ENCODE results near the gene HDAC11. TPM values are rescaled to one million over a fixed set of nuclear protein-coding genes. Genes with fewer than 3 reads are reported as not detected.

The HDAC11 gene
- total and polyA plus RNA-seq, 10 of the 15 experiments (the other 5 are each of a cell fraction or from before 2014, with no cell fraction given), result 0.04 to 0.76 (median 0.22) TPM; not detected in 1

- Histone ChIP-seq H4K20me1 (ENCODE audit: control insufficient read depth, insufficient read depth) (no peaks in the 10 kb centered on the region; the same call in 1 of the 2 replicates), H3K4me1 (ENCODE audit: control insufficient read depth, insufficient read depth, low read length) (no peaks in the 10 kb centered on the region), H3K4me2 (ENCODE audit: control insufficient read depth, insufficient read depth) (no peak overlapping the region), H3K36me3 (ENCODE audit: control insufficient read depth in 2 of 2, insufficient read depth in 2 of 2, low read length in 1 of 2) (no peaks in the 10 kb centered on the region), H2AFZ (ENCODE audit: control insufficient read depth, low read depth, low read length) (no peak overlapping the region), H3K27me3 (replicated peaks in 1 of 2; ENCODE audit: control insufficient read depth in 2 of 2, insufficient read depth in 2 of 2, low read length in 1 of 2) (no peaks in the 10 kb centered on the region; a peak in 2 of 4 replicates), H3K4me3 (no peak overlapping the region), H3K27ac (ENCODE audit: control insufficient read depth, insufficient read depth) (no peak overlapping the region), H3K79me2 (ENCODE audit: control insufficient read depth, insufficient read depth, low read length) (no peaks in the 10 kb centered on the region), H3K9me3 (replicated peaks; ENCODE audit: control insufficient read depth, insufficient read depth, low read length) (no peaks in the 10 kb centered on the region), H3K9ac (ENCODE audit: control insufficient read depth, insufficient read depth, low read length) (no peak overlapping the region)
- no TSS peak for BruUV-seq (replicated peaks)
- ATAC-seq, result no peak
- intact Hi-C loops (cut with micrococcal nuclease; ENCODE audit: unreplicated experiment) (no loop called here), in situ Hi-C loops (cut with MboI) (no loop called here)
- ChIA-PET SMC1A (ENCODE audit: uncharacterized antibody, unreplicated experiment) (no interaction called here), RAD21 (ENCODE audit: unreplicated experiment) (no interaction called here), CTCF (interaction anchor here (1.0 kb wide), 1 partner anchor 27 kb away, joined by 3 read pairs; no protein-coding TSS in a partner anchor), POLR2A (no interaction called here)
- FAIRE-seq, result no peak
- no peak for DNase-seq (ENCODE audit: low read depth, low spot score)
- TF ChIP-seq NFYB (IDR thresholded peaks at IDR 0.05; ENCODE audit: insufficient read depth, low read depth, low read length) (no peak), HDAC2 (IDR thresholded peaks at IDR 0.05) (no peak), PKNOX1 (IDR thresholded peaks at IDR 0.05) (no peak), LARP7 (IDR thresholded peaks at IDR 0.05) (no peak), POLR2A (IDR thresholded peaks at IDR 0.05; ENCODE audit: low read depth, low read length) (no peak), SUZ12 (IDR thresholded peaks at IDR 0.05; ENCODE audit: unreplicated experiment) (no peak), TBL1XR1 (IDR thresholded peaks at IDR 0.05; ENCODE audit: low read depth, low read length) (no peak), TARDBP (IDR thresholded peaks at IDR 0.05; ENCODE audit: borderline replicate concordance) (no peak), HDAC6 (IDR thresholded peaks at IDR 0.05; ENCODE audit: unreplicated experiment) (no peak), NR2C1 (IDR thresholded peaks at IDR 0.05) (no peak), REST (IDR thresholded peaks at IDR 0.05; ENCODE audit: low read depth, low read length) (no peak)
- WGBS (ENCODE audit: insufficient coverage, insufficient replicate concordance, low lambda C conversion rate, missing lambda C conversion rate), result 91% methylated on average over 3 of the region's 3 CpGs
These were observed 7.1 kb upstream of the HDAC11 start for GRCh38 chr3:13473020-13473419.
